Measurements from ENCODE around the gene GARIN6.
"Not testable (repeated sequence)": the region's sequence is repeated elsewhere in the genome, so short reads cannot be mapped to it uniquely, and the experiment has no call there.

The GARIN6 gene

DNA sequence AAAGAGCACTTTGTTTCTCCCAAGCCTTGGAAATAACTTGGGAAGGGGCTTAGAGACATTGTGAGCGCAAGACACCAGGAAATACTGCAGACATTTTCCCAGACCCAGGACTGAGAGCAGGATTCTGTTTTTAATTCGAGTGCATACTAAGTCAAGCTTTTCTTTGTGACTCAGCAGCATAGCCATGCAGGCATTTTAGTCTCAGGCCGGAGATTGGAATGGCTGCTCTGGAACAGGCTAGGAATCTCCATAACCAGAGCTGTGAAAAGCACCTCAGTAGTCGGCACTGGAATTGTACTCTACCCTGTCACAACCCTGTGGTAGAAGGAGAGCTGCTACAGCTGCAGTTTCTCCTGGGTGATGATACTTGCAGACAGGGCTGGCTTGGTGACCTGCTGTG lies 28.9 kb upstream of the GARIN6 start:
- H3K4me3 Mint-ChIP-seq, result no peak overlapping the region
- H3K36me3 Mint-ChIP-seq (ENCODE audit: low read depth), result no peaks in the 10 kb centered on the region
- peaks cover 6% of the 10 kb centered on the region for H3K27me3 Mint-ChIP-seq (ENCODE audit: low read depth)

GRCh38 chr12:99619389-99620158 lies 28.0 kb upstream of the GARIN6 start:
- H3K27me3 Mint-ChIP-seq (ENCODE audit: low read depth), result peaks cover 6% of the 10 kb centered on the region
- no peak overlapping the region for H3K4me3 Mint-ChIP-seq
- peak; percentile 18 to 44 (median 22) for TF ChIP-seq CTCF (IDR thresholded peaks at IDR 0.05; ENCODE audit: unreplicated experiment in 3 of 3)
- H3K36me3 Mint-ChIP-seq (ENCODE audit: low read depth), result no peaks in the 10 kb centered on the region
- no peak overlapping the region for H3K27ac Mint-ChIP-seq
- H3K4me1 Mint-ChIP-seq, result no peaks in the 10 kb centered on the region
- peaks cover 54% of the 10 kb centered on the region for H3K9me3 Mint-ChIP-seq

More for the DNA sequence above, 28.9 kb upstream of the GARIN6 start:
- no peak overlapping the region for H3K27ac Mint-ChIP-seq
- TF ChIP-seq CTCF (IDR thresholded peaks at IDR 0.05; ENCODE audit: unreplicated experiment in 3 of 3), result no peak
- H3K4me1 Mint-ChIP-seq, result no peaks in the 10 kb centered on the region
- peaks cover 54% of the 10 kb centered on the region for H3K9me3 Mint-ChIP-seq

DNA sequence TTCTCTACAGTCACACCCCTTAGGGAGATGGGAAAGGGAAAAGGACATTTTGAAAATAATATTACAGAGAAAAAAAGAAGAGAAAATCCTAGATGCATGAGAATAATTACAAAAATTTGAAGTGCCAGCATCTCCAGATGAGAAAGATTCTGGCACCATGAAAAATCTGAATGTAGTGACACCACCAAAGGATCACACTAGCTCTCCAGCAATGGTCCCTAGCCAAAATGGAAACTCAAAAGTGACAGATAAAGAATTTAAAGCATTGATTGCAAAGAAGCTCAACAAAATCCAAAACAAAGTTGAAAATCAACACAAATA lies 27.4 kb upstream of the GARIN6 start:
- peak in 1 of 3 experiments; percentile 1 for TF ChIP-seq CTCF (IDR thresholded peaks at IDR 0.05; ENCODE audit: unreplicated experiment in 3 of 3)
- Mint-ChIP-seq H3K36me3 (ENCODE audit: low read depth) (no peaks in the 10 kb centered on the region), H3K27me3 (ENCODE audit: low read depth) (peaks cover 6% of the 10 kb centered on the region), H3K9me3 (peaks cover 54% of the 10 kb centered on the region), H3K27ac (no peak overlapping the region), H3K4me1 (no peaks in the 10 kb centered on the region), H3K4me3 (no peak overlapping the region)

- H3K27me3 Mint-ChIP-seq (ENCODE audit: low read depth); H3K4me3 Mint-ChIP-seq; H3K4me1 Mint-ChIP-seq; H3K36me3 Mint-ChIP-seq (ENCODE audit: low read depth); H3K27ac Mint-ChIP-seq: not testable (repeated sequence)
- peaks cover 26% of the 10 kb centered on the region for H3K9me3 Mint-ChIP-seq
These were observed 23.0 kb upstream of the GARIN6 start for GRCh38 chr12:99624591-99624990.

- no peak overlapping the region for H3K27ac Mint-ChIP-seq
- peaks cover 8% of the 10 kb centered on the region for H3K9me3 Mint-ChIP-seq
- H3K36me3 Mint-ChIP-seq (ENCODE audit: low read depth), result no peaks in the 10 kb centered on the region
- no peak for TF ChIP-seq CTCF (IDR thresholded peaks at IDR 0.05; ENCODE audit: unreplicated experiment in 3 of 3)
- no peaks in the 10 kb centered on the region for H3K4me1 Mint-ChIP-seq
- H3K4me3 Mint-ChIP-seq, result no peak overlapping the region
- H3K27me3 Mint-ChIP-seq (ENCODE audit: low read depth), result no peaks in the 10 kb centered on the region
These were observed 20.1 kb upstream of the GARIN6 start for GRCh38 chr12:99627459-99627858.

- H3K27ac Mint-ChIP-seq, result no peak overlapping the region
- no peak for TF ChIP-seq CTCF (IDR thresholded peaks at IDR 0.05; ENCODE audit: unreplicated experiment in 3 of 3)
- no peak overlapping the region for H3K4me3 Mint-ChIP-seq
- no peaks in the 10 kb centered on the region for H3K9me3 Mint-ChIP-seq
- no peaks in the 10 kb centered on the region for H3K4me1 Mint-ChIP-seq
- H3K27me3 Mint-ChIP-seq (ENCODE audit: low read depth), result no peaks in the 10 kb centered on the region
- no peaks in the 10 kb centered on the region for H3K36me3 Mint-ChIP-seq (ENCODE audit: low read depth)
These were observed 2.9 kb upstream of the GARIN6 start for GRCh38 chr12:99644629-99645028.
